SU-DHL-6 (cell line): Measurements from ENCODE around the gene SH3BGRL2.

Experiments used
- H2AFZ ChIP-seq: fragments of 200-600 bp; sonication (generic); 2 replicates; pipeline ENCODE4 v1.6.1; 2014; ENCODE audit warnings: low read depth, mild to moderate bottlenecking, moderate library complexity, mixed read lengths, antibody characterized with exemption, low read length; ENCODE audit not compliant: severe bottlenecking
- H3F3A ChIP-seq: fragments of 200-600 bp; shearing (Covaris generic); 2 replicates; pipeline ENCODE4 v1.6.0; 2016; ENCODE audit warnings: antibody characterized with exemption, mild to moderate bottlenecking; ENCODE audit not compliant: insufficient read depth
- H3K27ac ChIP-seq: fragments of 200-600 bp; sonication (generic); 2 replicates; pipeline ENCODE4 v1.5.1; 2016; ENCODE audit warnings: low read depth, mild to moderate bottlenecking, low read length, moderate library complexity, mixed read lengths
- H3K27me3 ChIP-seq: fragments of 200-600 bp; sonication (generic), shearing (Covaris generic); 2 replicates; pipeline ENCODE4 v1.6.0; 2014; ENCODE audit warnings: mild to moderate bottlenecking, low read length
- H3K36me3 ChIP-seq: fragments of 200-600 bp; sonication (generic); 2 replicates; pipeline ENCODE4 v1.6.1; 2014; ENCODE audit warnings: mild to moderate bottlenecking, low read length, mixed read lengths
- H3K4me2 ChIP-seq: fragments of 300-600, 200-600 bp; shearing (Covaris generic), sonication (generic); 2 replicates; pipeline ENCODE4 v1.6.0; 2014; ENCODE audit warnings: low read length, low read depth, mild to moderate bottlenecking; ENCODE audit not compliant: poor library complexity, severe bottlenecking
- H3K4me3 ChIP-seq: fragments of 200-600 bp; sonication (generic); 2 replicates; pipeline ENCODE4 v1.5.1; 2014; ENCODE audit warnings: antibody characterized with exemption, low read length, mild to moderate bottlenecking, mixed read lengths; ENCODE audit not compliant: insufficient read depth, poor library complexity, severe bottlenecking
- H3K79me2 ChIP-seq: fragments of 200-600 bp; sonication (generic); 2 replicates; pipeline ENCODE4 v1.6.1; 2014; ENCODE audit warnings: mild to moderate bottlenecking, low read length, moderate library complexity; ENCODE audit not compliant: insufficient read depth
- H3K9ac ChIP-seq: fragments of 200-600 bp; sonication (generic); 2 replicates; pipeline ENCODE4 v1.7.0; 2014; ENCODE audit warnings: mild to moderate bottlenecking, low read length
- H3K9me2 ChIP-seq: fragments of 200-600 bp; sonication (generic); replicated peaks from 2 replicates; pipeline ENCODE4 v1.6.1; 2014; ENCODE audit warnings: low read length; ENCODE audit not compliant: insufficient read depth
- H3K9me3 ChIP-seq: fragments of 200-600 bp; sonication (generic); 2 replicates; pipeline ENCODE4 v1.6.1; 2014; ENCODE audit warnings: low read length, mixed read lengths; ENCODE audit not compliant: insufficient read depth
- H4K20me1 ChIP-seq: fragments of 200-600 bp; sonication (generic); 2 replicates; pipeline ENCODE4 v1.6.1; 2014; ENCODE audit warnings: low read depth, mild to moderate bottlenecking, antibody characterized with exemption, low read length, moderate library complexity, mixed read lengths
- CTCF ChIP-seq: fragments of 200-600 bp; sonication (generic); IDR thresholded peaks from one replicate; pipeline ENCODE4 v1.5.1; 2017; ENCODE audit warnings: antibody characterized with exemption, mild to moderate bottlenecking, low read length, moderate library complexity; ENCODE audit not compliant: insufficient read depth, poor library complexity, severe bottlenecking
- EZH2phosphoT487 ChIP-seq: fragments of 200-600 bp; sonication (generic), shearing (Covaris generic); conservative IDR thresholded peaks from 2 replicates; pipeline ENCODE4 v1.6.1; 2018; ENCODE audit warnings: mild to moderate bottlenecking, antibody characterized with exemption, low read length, moderate library complexity, mixed read lengths

SH3BGRL2 gene

DNA sequence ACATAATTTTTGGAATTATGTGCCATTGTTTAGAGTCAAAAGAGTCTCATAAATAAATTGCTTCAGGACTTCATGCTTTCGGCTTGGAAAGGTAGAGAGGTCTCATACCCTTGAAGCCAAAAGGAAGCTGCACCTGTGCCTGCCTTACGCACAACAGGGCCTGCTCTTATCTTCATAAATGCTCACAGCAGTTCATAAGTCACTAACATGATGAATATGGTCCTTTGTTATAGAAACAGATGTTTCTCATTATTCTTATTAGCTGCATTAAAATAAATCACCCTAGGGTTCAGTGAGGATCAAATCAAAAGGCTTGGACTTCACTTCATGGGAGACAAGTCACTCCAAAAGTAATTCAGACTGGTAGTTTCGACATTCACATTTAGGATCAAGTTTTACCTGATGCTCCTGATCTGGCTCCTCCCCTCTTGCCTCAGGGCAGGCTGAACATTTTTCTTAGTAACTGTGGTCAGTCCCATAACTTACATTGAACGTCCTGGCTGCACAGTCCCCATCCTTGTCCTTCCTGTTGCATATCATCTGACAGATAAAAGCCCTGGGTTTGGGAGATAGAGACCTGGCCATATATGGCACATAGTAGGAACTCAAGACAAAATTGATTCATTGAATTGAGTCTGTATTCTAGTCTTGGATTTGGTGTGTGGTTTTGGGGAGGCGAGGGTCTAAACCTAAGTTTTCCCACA, 20.7 kb upstream of the SH3BGRL2 start:
- TF ChIP-seq CTCF (no peak), EZH2phosphoT487 (no peak)
- no peak overlapping the region for H3K9ac ChIP-seq
- H3K27ac ChIP-seq: no peak overlapping the region
- H3K27me3 ChIP-seq: no peaks in the 10 kb centered on the region
- H3K9me2 ChIP-seq: no peaks in the 10 kb centered on the region
- no peaks in the 10 kb centered on the region for H3K9me3 ChIP-seq
- no peak overlapping the region for H2AFZ ChIP-seq
- H3K4me2 ChIP-seq: no peak overlapping the region
- H3K4me3 ChIP-seq: no peak overlapping the region
- no peaks in the 10 kb centered on the region for H3K79me2 ChIP-seq
- no peaks in the 10 kb centered on the region for H4K20me1 ChIP-seq
- H3F3A ChIP-seq: no peaks in the 10 kb centered on the region
- no peaks in the 10 kb centered on the region for H3K36me3 ChIP-seq

- Histone ChIP-seq H3K9ac (no peak overlapping the region), H3K27me3 (no peaks in the 10 kb centered on the region), H3K4me3 (no peak overlapping the region), H3K9me2 (no peaks in the 10 kb centered on the region), H3K4me2 (no peak overlapping the region), H4K20me1 (no peaks in the 10 kb centered on the region), H3K79me2 (no peaks in the 10 kb centered on the region), H3K36me3 (no peaks in the 10 kb centered on the region), H3F3A (no peaks in the 10 kb centered on the region), H3K9me3 (no peaks in the 10 kb centered on the region), H2AFZ (no peak overlapping the region), H3K27ac (no peak overlapping the region)
- TF ChIP-seq EZH2phosphoT487 (no peak), CTCF (no peak)
Observed at GRCh38 chr6:79612457-79612856, 18.7 kb upstream of the SH3BGRL2 start.

- no peaks in the 10 kb centered on the region for H3F3A ChIP-seq
- H3K36me3 ChIP-seq: no peaks in the 10 kb centered on the region
- TF ChIP-seq CTCF (no peak), EZH2phosphoT487 (no peak)
- H3K27ac ChIP-seq: no peak overlapping the region
- no peak overlapping the region for H3K4me3 ChIP-seq
- no peaks in the 10 kb centered on the region for H4K20me1 ChIP-seq
- no peak overlapping the region for H3K9ac ChIP-seq
- H2AFZ ChIP-seq: no peak overlapping the region
- no peaks in the 10 kb centered on the region for H3K9me2 ChIP-seq
- no peak overlapping the region for H3K4me2 ChIP-seq
- H3K79me2 ChIP-seq: no peaks in the 10 kb centered on the region
- no peaks in the 10 kb centered on the region for H3K27me3 ChIP-seq
- no peaks in the 10 kb centered on the region for H3K9me3 ChIP-seq
Observed at GRCh38 chr6:79612918-79613317, 18.2 kb upstream of the SH3BGRL2 start.
